ENCODE data around the gene TXNIP.

The TXNIP gene

GRCh38 chr1:145986551-145986950, 9.8 kb downstream of the TXNIP start:
- in situ Hi-C loops (cut with MboI; ENCODE audit: low sequenced_read_pairs), result no loop called here

DNA sequence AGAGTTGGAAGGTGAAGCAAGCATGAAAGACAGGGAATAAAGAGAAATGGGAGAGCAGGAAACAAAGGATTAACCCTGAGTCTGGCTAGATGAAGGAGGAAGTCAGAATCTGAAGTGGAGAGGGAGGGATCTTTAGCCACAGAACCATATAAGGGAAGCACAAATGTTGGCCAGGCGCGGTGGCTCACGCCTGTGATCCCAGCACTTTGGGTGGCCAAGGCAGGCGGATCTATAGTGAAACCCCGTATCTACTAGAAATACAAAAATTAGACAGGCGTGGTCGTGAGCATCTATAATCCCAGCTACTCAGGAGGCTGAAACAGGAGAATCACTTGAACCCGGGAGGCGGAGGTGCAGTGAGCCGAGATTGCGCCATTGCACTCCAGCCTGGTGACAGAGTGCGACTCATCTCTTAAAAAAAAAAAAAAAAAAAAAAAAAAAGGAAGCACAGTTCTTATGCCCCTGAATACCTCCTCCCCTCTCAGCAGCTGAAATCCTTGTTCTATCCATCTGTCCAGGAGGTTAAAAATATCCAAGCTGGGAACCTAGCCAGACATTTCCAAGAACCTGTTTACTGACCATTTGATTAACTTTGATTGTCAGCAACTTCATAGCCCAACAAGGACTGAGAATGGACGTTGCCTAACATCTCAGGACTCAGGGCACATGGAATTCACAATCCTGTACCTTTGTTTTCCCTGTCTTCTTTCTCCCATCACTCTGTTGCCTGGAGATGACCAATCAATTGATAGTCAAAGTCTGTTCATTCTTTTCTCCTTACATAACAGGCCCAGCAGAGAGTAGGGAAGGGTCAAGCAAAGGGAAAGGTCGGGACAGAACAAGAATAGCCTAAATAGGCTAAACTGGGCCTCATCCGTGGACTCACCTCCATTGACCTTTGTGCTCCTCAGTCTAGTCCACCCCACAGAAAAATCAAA, 10.6 kb downstream of the TXNIP start:
- in situ Hi-C loops (cut with MboI; ENCODE audit: low sequenced_read_pairs), result no loop called here

GRCh38 chr1:145985129-145985501, 11.3 kb downstream of the TXNIP start:
- in situ Hi-C loops (cut with MboI; ENCODE audit: low sequenced_read_pairs), result no loop called here

- in situ Hi-C loops (cut with MboI; ENCODE audit: low sequenced_read_pairs), result no loop called here
Measured at GRCh38 chr1:145983960-145984830, 12.2 kb downstream of the TXNIP start.

GRCh38 chr1:145983206-145983675, 13.1 kb downstream of the TXNIP start:
- in situ Hi-C loops (cut with MboI; ENCODE audit: low sequenced_read_pairs), result no loop called here

DNA sequence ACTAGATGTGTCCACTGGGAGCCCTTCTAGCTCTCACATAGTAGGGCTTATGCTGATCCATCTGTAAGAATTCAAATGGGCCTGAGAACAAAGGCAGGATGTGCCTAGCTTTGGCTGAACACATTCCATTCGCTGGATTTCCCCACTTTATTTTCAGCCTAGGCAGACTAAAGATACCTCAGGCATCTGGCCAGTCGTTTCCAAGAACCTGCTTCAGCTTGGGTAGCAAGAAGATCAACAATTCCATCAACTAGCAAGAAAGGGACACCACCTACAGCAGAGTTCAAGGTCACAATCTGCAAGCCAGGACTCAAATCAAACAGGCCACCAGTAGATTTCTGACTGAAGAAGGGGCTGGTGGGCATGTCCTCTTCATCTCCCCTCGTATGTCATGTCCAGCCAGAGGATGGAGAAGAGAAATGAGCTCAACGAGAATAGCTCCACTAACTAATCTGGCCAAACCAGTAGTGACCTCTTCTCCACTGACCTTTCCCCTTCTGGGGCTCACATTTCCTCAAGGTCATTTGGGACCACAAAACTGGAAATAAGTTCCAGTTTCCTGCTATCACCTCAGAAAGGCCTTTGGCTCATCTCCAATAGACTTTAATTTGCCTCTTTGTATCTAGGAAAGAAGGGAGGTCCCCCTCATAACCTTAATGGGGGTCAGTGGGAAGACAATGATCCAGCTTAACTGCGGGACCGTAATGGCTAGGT, 14.2 kb downstream of the TXNIP start:
- in situ Hi-C loops (cut with MboI; ENCODE audit: low sequenced_read_pairs), result no loop called here

DNA sequence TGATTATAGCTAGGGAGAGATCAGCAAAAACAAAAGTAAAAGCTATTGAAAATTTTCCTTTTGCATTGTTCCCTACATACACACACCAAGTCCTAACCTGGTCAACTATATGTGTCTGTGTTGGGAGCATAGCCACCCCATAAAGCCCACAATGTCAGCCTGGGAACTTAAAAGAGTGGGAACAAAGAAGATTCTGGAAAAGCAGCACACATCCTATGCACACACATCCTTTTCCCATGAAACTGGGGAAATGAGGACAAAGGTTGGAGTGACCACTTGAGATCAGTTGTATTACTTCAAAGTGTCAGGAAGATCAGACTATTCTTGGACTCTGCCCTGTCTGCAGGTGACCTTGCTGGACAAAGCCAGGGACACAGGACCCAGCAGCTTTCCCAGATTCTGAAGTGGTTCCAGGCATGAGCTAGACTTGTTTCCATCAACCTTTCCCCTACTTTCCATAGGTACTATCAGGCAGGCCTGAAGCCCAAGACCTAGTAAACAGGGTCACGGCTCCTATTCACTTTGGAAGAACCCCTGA, 15.9 kb downstream of the TXNIP start:
- in situ Hi-C loops (cut with MboI; ENCODE audit: low sequenced_read_pairs), result no loop called here

- in situ Hi-C loops (cut with MboI; ENCODE audit: low sequenced_read_pairs), result no loop called here
Measured at GRCh38 chr1:145979746-145980456, 16.5 kb downstream of the TXNIP start.

DNA sequence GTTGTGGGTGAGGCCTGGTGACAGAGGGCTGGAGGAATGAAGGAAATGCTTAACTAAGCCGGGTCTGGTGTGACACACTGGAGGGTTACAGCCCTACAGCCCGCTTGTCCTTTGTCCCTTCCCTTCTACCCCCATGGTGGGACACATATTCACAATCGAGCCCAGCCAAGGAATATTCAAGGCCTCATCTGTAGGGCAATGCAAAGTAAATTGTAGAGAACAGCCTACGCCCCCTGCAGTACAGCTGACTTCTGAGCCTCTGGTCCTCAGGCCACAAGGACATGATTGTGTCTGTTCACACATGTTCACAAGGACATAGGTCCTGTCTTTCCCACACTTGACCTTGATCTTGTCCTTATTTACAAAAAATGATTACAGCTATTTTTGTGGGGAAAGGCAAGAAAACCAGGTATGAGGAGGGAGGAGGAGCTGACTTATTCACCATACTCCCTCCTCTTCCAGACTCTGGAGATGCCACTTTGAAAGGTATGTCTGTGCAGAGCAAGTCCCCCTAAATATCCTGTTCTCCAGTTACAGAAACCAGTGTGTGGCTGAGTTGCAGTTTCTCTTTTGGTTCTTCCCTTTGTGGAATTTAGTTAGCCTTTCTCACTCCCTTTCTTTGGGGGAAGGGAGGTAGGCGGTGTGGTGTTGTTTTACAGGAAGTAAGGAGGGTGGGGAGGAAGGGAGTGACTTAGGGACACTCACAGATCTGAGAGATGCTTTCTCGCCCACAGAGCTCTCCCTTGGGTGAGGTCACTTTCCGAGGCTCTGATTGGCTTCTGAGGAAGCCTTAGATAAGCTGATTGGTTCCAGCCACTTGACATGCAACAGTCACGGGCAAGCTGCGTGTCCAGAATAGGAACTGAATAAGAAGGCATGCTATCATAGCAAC, 17.3 kb downstream of the TXNIP start:
- in situ Hi-C loops (cut with MboI; ENCODE audit: low sequenced_read_pairs), result no loop called here

- in situ Hi-C loops (cut with MboI; ENCODE audit: low sequenced_read_pairs), result no loop called here
Measured at GRCh38 chr1:145978471-145978853, 17.9 kb downstream of the TXNIP start.

DNA sequence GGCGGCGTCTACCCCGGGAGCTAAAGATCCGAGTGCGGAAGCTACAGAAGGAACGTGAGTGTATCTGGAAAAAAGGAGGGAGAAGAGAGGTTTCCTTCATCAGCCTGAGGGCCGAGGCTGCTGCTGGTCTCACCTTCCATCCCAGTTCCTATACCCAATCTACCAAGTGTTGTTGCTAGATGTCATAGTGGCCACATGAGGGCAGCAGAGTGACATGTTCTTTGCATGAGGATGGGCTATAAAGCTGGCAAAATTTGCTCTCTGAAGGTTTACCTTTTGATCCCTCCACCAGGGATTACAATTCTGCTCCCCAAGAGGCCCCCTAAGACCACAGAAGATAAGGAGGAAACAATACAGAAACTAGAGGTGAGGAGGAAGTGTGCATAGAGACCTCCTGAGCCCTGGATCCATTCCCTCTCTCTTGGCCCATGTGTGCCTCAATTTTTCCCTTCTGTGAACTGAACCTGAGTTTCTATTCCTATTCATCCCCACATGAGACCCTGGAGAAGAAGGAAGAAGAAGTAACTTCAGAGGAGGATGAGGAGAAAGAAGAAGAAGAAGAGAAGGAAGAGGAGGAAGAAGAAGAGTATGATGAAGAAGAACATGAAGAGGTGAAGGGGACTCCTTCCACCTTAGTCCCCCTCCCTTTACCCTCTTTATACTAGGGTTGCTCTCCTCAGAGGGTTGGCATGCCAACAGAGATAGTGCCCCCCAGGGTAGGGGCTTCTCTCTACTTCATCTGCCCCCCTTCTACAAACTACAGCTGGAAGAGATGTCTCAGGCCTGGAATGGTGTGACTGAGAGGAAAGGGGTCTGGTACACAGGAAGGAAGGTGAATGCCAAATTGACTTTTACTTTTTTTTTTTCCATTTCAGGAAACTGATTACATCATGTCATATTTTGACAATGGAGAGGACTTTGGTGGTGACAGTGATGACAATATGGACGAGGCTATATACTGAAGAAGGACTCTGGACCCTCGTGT, 18.6 kb downstream of the TXNIP start:
- in situ Hi-C loops (cut with MboI; ENCODE audit: low sequenced_read_pairs), result no loop called here

GRCh38 chr1:145977016-145977415, 19.4 kb downstream of the TXNIP start:
- in situ Hi-C loops (cut with MboI; ENCODE audit: low sequenced_read_pairs), result no loop called here

DNA sequence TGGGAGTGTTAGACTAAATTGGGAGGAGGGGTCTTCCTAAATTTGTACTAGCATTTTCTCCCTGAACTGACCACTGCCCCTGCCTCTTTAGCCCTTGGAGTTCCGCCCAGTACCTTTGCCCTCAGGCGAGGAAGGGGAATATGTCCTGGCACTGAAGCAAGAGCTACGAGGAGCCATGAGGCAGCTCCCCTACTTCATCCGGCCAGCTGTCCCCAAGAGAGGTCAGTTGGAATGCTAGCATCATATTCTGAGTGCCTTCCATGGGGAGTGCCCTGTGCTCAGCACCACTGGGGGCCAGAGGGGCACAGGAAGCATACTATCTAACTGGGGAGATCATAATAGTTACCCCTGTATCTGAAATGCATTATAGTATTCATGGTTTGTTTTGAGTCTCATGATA, 21.2 kb downstream of the TXNIP start:
- in situ Hi-C loops (cut with MboI; ENCODE audit: low sequenced_read_pairs), result no loop called here

GRCh38 chr1:145974721-145975120, 21.7 kb downstream of the TXNIP start:
- in situ Hi-C loops (cut with MboI; ENCODE audit: low sequenced_read_pairs), result no loop called here

- in situ Hi-C loops (cut with MboI; ENCODE audit: low sequenced_read_pairs), result no loop called here
Measured at GRCh38 chr1:145972580-145972979, 23.8 kb downstream of the TXNIP start.

DNA sequence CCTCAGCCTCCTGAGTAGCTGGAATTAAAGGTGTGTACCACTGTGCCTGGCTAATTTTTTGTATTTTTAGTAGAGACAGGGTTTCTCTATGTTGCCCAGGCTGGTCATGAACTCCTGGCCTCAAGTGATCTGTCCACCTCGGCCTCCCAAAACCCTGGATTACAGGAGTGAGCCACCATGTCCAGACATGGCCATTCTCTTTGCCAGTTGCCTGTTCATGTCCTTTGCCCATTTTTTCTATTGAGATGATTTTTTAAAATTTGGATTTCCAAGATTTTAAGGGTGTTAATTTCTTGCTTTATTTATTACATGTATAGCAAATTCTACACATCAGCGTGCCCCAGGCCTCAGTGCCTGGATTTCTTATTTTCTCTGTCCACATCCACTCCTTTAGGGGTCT, 29.1 kb downstream of the TXNIP start:
- in situ Hi-C loops (cut with MboI; ENCODE audit: low sequenced_read_pairs), result no loop called here

DNA sequence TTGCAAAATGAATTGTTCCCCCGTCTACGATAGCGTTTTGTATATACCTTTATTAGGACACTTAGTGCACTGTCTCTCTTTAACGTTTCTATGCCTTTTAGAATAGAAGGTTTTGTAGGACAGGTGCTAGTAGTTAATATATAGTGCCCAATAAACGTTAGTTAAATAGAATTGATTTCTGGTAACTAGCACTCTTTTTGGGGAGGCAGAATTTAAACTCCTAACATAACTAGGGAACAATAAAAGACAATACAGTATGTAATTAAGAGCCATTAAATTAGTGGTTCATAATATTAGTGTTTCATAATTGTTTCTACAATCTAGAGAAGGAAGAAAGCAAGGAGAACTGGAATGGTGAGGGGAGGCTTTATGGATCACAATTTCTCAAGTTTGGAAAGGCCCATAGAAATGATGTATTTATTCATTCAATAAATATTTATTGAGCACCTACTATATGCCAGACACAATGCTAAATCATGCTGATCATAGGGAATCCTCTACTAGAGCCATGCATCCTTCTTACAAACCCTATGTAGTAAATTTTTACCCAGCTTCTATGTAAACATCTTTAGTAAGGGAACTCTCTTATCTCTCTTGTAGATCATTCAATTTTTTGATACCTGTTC, 31.1 kb downstream of the TXNIP start:
- in situ Hi-C loops (cut with MboI; ENCODE audit: low sequenced_read_pairs), result no loop called here

All from hTERT RPE-1 (cell line).